Measurements from ENCODE around the gene CYGB.

CYGB gene

DNA sequence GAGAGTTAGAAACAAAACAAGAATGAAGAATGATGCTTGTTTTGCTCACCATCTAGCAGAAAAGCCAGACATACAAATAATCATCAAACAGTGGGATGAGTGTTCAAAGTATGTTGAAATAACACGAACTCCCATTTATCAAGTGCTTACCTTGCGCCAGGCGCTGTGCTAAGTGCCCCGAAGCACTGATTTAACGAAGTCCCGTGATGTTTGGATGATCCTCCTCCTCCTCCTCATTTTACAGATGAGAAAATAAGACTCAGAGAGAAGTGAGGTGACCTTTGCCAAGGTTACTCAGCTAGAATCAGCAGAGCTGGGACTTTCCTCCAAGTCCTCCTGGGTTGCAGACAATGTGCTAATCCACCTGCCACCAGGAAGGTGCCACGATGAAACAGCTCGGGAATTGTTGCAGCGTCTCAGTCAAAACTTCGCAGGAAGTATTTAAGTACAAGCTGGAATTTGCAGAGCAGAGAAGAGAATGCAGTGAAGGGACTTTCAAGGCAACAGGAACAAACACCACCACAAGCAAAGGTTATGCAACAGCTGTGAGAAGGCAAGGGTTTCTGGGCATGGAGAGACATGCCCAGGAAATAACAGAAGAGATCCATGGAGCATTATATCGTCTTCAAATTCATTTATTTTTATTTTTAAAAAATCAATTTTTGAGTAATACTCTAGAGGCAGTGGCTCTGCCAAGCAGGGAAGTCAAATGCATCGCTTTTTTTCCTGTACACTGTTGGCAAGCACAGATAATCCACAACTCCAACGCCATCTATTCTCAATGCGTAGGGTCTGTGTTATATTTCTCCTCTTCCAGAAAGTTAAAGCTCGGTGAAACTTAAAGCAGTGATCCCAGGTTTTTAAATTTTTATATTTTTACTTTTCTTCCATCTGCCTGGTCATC is 13.5 kb upstream of the CYGB start:
- DNase-seq (ENCODE audit: low read depth in 1 of 2, low spot score in 1 of 2) = no peak

DNA sequence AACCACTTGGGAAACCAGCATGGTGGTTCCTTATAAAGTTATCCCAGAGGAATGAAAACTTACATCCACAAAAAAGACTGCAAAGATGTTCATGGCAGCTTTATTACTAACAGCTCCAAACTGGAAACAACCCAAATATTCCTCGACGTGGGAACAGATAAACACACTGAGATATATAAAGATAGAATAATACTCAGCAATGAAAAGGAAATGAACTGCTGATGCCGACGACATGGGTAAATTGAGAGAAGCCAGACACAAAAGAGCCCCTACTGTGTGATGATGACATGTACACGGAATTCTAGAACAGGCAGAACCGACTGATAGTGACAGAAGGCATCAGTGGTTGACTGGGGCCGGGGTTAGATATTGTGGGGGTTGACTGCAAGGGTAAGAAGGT is 12.0 kb upstream of the CYGB start:
- DNase-seq (ENCODE audit: low read depth in 1 of 2, low spot score in 1 of 2) = no peak

DNA sequence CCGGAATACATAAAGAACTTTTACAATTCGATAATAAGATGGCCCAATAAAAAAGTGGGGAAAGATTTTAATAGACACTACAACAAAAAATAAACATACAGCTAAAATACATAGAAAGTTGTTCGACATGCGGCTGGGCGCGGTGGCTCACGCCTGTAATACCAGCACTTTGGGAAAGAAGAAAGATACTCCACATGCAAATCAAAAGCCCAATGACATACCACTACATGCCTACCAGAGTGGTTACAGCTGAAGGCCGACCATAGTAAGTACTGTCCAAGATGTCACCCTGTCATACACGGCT is 11.7 kb upstream of the CYGB start:
- DNase-seq (ENCODE audit: low read depth in 1 of 2, low spot score in 1 of 2) = no peak

DNA sequence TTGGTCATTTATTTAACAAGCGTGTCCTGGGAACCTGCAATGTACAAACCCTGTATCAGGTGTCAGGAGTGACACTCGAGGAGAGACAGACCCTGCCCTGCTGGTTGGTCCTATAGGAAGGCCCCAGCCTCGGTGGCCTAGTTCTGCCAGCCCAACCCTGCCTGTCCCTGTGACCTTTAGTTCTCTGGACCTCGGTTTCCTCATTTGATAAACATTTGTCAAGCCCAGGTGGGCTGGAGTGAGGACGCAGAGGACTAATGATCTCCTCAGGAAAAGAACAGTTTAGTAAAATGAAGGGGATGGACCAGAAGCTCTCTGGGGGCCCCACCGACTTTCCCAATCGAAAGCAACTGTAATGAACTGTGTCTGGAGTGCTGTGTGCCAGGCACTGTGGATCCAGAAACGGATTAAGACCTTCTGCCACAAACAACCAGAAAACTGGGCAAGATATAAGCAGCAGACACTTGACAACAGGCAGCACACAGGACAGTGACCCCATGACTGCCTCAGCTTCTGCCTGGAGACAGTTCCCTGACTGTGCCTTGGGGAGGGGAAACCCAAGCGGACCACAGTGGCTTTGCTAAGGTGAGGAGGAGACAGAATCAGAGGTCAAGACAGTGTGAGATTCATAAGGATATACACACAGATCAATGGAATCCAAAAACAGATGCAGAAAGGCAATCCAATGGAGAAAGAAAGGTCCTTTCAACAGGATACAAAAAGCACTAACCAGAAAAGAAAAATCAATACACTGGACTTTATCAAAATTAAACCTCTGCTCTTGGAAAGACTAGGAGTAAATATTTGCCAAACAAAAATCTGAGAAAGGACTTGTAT is 11.1 kb upstream of the CYGB start:
- DNase-seq (ENCODE audit: low read depth in 1 of 2, low spot score in 1 of 2) = no peak

DNA sequence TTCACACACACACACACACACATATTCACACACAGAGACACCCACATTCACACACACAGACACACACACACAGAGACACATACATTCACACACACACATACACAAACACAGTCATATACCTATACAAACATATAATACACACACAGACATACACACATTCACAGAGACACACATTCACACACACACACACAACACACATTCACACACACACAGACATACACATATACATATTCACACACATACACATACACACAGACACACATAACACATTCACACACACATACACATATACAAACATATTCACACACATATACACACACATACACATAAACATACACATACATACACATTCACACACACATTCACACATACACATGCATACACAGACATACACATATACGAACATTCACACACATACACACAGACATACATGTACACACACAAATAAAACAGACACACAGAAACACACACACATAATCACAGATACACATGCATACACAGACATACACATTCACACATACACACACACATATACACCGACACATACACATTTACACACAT is 10.2 kb upstream of the CYGB start:
- no peak for DNase-seq (ENCODE audit: low read depth in 1 of 2, low spot score in 1 of 2)

DNA sequence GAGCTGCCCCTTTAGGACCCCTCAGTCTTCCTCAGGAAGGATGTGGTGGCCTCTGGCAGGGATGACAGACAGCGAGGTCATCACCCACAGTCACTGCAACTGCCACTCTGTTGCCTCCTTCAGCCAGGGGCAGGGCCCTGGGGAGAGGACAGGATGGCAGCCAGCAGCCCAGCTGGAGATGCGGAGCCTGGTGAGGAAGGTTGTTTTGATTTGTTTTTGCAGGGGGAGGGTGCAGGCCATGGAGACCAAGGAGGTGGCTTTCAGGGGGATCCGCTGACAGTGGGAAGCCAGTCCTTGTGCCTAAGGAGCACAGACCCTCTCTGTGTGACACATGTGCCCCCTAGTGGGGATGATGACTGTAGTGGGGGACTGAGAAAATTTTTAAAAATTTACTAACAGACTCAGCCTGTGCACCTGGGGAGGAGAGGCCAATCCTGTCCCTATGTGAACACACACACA is 9.7 kb upstream of the CYGB start:
- DNase-seq (ENCODE audit: low read depth in 1 of 2, low spot score in 1 of 2) = peak in 1 of 2 donors; percentile 53

DNA sequence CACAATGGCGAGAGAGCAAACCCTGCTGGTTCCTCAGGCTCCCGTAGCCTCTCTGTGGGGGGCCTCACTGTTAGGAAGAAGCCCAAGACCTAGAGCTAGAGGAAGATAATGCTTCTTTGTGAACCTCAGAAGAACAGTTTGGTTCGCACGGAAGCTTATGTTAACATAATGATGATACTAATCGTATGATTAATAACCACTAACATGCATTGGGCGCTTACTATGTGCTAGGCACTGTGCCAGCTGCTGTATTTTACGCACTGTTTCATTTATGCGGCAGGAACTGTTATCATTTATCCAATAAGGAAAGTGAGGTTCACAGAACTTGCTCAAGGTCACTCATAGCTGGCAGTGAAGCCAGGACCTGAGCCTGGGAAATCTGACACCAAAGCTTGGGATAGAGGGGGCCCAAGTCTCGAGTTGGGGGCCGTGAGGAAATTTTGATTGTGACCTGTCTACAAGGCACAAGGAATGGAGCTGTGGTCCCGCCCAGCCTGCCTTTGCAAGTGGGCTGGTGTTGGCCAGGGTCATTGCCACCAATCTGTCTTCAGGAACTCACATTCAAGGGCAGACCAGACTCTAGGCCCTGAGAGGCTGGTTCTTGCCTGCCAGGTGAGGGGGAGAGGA is 9.2 kb upstream of the CYGB start:
- DNase-seq (ENCODE audit: low read depth in 1 of 2, low spot score in 1 of 2) = no peak

DNA sequence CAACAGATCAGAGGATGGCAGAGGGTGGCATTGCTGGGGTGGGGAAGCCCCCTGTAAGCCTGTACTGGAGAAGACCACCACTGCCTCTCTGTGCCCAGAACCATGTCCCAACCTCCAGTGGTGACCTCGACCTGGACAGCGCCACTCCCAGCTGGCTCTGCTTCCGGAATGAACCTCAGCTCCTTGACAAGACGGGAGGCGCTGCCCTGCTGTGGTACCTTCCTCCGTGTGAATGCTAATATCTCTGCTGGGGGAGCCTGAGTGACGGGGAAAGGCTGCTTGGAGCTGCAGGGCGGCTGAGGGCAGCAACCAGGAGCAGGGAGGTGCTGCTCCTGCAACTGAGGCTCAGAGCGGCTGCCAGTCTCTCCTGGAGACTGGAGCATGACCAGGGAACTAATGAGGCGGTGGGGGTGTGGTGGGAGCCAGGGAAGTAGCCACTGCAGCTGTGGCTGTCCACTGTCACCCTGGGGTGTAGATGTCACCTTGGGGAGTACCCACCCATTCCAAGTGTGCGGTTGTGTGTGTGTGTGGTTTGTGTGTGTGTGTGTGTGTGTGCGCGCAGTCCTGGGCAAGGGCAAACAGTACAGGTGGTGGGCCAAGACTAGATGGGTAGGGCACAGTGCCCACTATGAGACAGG is 8.5 kb upstream of the CYGB start:
- no peak for DNase-seq (ENCODE audit: low read depth in 1 of 2, low spot score in 1 of 2)

DNA sequence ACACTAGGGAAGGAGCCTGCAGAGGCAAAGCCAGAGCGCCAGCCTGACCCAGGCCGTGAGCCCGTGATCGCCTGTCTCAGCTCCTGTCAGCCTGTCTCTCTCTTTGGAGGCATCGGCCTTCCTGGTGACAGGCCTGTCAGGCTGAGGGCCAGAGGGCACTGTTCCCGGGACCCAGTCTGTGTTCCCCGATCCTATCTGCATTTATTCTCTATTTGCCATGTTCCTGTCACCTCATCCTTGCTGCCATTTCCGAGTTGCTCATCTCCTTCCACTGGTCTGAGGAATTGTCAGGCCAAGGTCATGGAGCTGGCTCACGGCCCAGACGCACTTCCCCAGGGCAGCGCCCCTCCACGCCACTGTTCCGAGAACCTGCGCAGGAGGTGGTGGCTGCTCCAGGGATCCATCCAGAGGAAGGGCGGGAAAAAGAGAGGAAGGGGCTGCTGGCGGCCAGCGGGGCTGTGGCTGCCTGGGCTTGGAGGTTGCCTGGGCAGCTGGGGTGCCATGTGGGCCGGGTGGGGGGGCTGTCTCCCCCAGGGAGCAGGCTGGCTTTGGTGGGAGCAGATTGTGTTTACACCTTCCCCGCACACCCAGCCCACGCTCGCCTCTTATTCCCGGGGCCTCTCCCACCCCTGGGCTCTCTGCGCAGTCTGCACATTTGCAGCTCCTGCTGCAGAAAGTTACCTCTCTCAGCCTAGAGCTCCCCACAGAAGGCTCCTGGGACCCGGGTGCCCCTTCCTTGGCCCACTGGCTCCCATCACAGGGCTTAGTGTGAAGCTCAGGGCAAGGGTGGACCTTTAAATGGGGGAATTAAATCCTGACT is 7.2 kb upstream of the CYGB start:
- no peak for DNase-seq (ENCODE audit: low read depth in 1 of 2, low spot score in 1 of 2)

DNA sequence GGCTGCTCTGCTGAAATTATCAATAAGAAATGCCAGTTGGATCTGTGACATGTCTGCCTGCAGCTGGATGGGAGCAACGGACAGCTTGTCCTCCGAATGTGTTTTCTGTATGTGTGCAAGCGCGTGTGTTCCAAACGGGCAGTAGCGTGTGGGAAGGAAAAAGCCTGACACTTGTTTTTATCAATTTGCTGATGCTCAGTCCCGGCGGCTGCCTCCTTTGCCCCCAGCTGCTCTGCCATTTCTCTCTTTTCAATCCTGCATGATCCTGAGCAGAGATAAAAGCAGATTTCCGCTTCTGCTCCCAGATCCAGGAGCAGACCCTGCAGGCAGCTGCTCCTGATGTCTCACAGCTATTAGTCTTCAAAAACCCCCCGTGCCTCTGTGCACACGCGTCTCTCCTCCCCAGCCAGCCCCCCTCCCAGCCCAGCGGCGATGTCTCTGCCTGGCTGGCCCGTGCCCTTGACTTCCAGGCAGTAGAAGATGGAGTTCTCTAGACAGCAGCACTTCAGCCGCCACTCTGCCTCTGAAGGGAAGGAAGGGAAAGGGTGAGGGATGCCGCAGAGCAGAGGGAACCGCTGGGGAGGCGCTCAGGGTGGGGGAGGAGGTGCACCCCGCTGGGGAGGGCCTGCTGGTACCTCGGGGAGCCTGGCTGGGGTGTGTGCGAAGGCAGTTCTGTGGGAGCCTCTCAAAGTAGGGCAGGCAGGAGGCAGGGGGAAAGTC is 6.5 kb upstream of the CYGB start:
- DNase-seq (ENCODE audit: low read depth in 1 of 2, low spot score in 1 of 2) = no peak

DNA sequence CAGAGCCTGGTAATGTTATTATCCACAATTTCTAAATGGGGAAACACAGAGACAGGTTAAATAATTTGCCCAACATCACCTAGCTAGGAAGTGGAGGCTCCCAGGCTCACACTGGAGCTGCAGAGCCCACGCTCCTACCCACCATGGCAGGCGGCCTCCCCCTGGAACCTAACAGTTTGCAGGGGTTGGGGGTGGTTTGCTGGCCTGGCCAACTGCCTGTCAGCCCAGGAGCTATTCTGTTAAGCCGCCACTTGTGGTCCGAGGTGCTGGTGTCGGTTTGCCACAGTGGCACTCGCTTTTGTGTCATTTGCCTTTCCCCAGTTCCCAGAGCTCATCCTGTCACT is 5.9 kb upstream of the CYGB start:
- DNase-seq (ENCODE audit: low read depth in 1 of 2, low spot score in 1 of 2) = no peak

DNA sequence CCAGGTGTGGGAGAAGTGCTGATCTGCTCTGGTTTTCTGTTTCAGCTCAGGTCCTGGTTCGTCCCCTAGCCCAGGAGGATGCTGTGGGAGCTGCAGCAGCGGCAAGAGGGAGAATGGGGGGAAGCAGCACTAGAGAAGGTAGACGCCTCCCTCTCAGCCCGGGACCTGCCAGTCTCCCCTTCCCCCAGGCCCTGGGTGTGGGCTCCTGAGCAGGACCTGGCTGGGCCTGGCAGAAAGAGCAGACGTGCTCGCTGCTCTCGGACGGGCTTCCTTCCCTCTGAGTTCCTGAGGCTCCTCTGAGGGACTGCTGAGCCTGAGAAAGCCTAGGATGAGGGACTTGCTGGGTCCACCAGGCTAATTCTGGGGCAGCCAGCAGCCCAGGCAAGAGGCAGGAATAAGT is 5.5 kb upstream of the CYGB start:
- DNase-seq (ENCODE audit: low read depth in 1 of 2, low spot score in 1 of 2) = no peak

DNA sequence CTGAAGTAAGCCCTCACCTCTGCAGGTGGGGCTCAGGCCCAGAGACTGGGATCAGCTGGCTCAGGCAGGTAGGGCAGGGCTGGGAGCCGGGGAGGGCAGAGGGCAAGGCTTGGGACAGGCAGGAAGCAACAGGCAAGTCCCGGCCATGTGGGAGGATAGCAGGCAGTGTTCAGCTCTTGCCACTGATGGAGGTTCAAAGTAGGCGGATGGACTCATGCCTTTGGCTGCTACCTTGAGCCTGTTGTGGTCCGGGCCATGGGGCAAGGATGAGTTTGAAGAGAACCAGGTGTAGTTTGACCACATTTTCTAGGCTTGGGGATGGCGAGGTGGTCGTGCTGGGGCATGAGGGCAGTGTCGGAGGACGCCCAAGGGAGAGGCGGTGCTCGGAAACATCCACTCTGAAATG is 5.1 kb upstream of the CYGB start:
- no peak for DNase-seq (ENCODE audit: low read depth in 1 of 2, low spot score in 1 of 2)

DNA sequence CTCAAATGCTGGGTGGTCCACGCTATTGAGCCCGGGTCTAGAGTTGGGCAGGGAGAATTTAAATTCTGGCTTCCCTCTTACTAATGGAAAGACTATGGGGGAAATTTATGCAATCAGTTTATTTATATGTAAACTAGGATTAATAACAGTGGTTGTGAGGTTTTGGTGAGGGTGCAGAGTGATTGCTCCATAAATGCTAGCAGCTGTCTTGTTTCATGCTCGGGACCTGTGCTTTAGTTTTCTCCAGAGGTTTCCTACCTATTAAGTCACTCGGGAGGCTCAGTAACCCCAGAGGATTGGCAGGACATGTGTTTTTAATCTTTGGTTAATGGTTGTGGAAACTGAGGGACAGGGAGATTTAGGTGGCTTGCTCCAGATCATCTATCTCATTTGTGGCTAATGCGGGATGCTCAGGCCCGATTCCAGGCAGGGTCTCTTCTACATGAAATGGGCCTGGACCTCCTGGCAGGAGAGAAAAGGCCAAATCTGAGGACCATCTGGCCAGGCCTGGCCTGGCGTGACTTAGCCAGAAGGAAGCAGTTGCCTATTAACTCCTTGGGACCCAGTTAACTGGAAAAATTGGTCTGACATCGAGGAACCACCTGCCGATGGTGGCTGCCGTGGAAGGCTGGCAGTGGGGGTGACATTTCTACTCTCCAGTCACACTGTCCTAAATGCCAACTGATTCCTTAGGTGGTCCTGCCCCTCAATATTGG is 4.4 kb upstream of the CYGB start:
- DNase-seq (ENCODE audit: low read depth in 1 of 2, low spot score in 1 of 2) = no peak

DNA sequence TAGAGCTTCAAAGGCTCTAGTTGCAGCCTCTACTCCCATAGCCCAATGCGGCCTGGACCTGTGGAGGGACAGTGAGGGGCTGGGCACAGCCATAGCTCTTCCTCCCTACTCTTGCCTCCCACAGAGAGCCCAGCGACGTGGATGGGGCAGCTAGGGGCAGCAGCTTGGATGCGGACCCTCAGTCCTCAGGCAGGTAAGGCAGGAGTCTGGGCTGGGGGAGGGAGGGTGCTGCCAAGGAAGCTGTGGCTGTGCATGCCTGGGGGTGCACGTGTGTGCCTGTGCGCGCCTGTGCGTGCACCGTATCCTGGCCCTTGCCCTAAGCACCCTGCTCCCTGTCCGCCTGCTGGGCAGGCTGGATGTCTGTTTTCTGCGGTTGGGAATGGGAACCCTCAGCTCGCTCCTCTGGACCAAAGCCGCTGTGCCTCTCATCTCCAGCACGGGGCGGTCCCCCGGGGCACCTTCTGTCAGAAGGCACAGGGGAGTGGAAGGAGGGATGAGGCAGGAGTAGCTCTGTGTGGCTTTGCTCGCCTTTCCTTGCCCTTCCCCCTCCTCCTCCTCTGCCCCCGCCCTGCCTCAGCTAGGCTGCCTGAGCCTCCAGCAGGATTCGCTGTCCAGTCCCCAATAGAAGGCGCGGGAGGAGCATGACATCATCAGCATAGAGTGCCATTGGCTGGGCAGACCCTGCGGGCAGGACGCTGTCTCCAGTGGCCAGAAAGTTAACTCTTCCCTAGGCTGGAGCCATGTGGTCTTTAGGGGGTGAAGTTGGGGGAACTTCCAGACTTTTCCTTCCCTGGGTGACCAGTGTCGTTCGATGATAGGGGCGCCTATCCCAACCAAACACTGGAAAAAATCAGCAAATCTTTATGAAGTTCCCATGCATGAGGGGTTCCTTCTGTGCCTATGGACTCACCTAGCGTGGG is 3.1 kb upstream of the CYGB start:
- no peak for DNase-seq (ENCODE audit: low read depth in 1 of 2, low spot score in 1 of 2)

DNA sequence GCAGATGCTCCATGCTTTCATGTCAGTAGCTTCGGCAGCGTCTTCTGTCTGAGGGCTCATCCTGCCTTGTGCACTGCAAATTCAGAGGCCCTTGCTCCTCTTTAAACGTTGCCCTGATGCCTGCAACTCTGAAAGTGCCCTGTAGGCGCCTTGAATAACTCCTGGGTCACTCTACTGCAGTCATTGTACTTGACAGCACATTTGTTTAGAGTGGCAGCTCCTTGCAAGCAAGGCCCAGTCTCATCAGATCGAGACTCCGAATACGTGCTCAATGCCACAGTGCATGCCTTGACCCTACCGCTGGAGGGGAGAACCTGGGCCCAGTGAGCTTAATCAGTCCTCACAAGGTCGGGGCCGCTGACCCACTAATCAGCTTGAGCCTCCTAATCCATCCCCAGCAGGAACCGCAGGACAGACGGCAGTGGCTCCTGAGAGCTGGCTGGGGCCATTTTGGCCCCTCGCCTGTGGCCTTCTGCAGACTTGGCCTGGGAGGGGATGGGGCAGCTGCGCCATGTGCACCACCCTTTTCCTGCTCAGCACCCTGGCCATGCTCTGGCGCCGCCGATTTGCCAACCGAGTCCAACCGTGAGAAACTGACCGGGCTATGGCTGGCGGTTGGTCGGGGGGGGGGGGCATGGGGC is 2.2 kb upstream of the CYGB start, which contains the start of gene PRCD:
Gene PRCD (plus strand): TSS at position 414 of the 641 bp plus-strand sequence. CDS start 98 bp downstream, at position 512.
- DNase-seq (ENCODE audit: low read depth in 1 of 2, low spot score in 1 of 2) = no peak

DNA sequence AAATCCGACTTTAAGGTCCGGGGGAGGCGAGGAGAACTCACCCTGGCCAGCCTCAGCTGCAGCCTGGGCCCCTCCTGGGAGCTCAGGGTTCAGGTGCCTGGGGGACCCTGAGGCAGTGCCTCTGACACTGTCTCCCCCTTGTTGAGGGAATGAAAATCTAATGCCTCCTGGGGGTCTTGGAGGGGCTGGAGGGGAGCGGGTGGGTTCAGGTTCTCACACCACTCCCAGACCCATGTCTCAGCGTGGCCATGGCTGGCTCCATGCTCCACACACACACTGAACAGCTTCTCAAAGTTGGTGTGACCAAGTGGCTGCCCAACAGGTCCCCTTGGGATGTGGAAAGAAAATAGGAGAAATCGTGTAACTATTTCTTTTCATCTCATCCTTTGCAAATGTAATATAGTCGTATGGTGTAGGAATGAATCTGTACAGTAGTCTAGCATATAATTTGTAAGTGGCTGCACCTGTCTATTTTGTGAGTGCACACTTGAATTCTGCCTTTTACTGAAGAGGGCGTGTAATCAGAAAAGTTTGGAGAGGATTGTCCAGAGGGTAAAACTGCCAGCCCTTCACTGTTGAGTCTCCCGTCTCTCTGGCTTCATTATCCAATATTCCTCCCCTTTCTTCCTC is 1.5 kb upstream of the CYGB start:
- no peak for DNase-seq (ENCODE audit: low read depth in 1 of 2, low spot score in 1 of 2)
